G401.6 (cell line): ENCODE measurements around the gene DNLZ.

Experiments
- FAIRE-seq: peaks from 2 replicates; lab custom pipeline; 2012; peaks lifted over from hg19 to GRCh38; lab: Jason Lieb, UNC

DNLZ gene

DNA sequence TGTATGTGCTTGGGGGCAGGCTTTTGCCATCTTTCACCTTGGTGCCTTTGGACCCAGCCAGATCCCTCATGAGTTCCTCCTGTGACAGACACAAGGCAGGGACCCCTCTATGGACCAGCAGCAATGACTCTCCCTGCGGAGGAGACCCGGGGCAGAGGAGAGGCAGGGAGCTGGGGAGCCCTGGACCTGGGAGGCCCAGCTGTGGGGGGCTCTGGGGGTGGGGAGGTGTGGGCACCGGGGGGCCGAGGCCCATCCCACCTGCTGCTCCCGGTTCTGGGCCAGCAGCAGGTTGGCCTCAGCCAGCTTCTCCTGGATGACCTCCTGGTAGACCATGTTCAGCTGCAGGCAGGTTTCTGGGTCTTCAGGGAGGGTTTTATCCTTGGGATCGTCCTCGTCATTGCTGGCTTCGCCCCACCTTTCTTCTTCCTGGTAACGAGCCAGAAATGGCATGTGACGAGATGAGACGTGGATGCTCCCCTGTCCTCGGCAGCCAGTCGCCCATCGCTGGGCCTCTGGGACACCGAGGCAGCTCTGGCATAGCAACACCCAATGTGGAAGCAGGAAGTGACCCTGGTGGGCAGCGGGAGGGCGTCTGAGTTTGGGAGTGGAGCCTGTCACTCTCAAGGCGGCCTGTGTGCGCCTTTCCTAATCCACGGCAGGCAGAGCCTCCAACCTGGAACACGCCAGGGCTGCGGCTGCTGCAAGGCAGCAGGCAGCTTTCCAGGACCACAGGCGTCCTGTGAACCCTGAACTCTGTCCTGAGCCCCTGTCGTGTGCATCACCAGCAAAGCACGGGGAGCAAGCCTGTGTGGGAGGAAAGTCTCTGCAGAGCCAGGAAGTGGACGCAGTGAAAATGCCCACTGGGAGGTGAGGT is 32.0 kb upstream of the DNLZ start:
- no peak for FAIRE-seq

DNA sequence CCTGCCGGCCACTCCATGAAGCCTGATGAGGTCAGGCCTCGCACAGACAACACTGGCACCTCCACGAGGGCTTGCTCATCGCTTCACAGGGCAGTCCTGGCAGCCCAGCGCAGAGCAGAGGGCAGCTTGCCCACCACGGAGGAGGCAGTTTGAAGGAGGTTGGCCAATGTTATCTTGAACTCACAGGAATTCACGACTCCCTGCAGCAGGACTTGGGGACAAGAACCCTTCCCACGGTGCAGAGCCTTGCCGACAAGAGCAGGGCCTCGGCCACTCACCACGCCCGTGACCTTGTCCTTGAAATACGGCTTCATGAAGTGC is 31.4 kb upstream of the DNLZ start:
- no peak for FAIRE-seq

GRCh38 chr9:136394312-136395019 is 30.9 kb upstream of the DNLZ start:
- no peak for FAIRE-seq

- no peak for FAIRE-seq
Measured at GRCh38 chr9:136393531-136393930, 30.0 kb upstream of the DNLZ start.

- no peak for FAIRE-seq
Measured at GRCh38 chr9:136392538-136393449, 29.2 kb upstream of the DNLZ start.

DNA sequence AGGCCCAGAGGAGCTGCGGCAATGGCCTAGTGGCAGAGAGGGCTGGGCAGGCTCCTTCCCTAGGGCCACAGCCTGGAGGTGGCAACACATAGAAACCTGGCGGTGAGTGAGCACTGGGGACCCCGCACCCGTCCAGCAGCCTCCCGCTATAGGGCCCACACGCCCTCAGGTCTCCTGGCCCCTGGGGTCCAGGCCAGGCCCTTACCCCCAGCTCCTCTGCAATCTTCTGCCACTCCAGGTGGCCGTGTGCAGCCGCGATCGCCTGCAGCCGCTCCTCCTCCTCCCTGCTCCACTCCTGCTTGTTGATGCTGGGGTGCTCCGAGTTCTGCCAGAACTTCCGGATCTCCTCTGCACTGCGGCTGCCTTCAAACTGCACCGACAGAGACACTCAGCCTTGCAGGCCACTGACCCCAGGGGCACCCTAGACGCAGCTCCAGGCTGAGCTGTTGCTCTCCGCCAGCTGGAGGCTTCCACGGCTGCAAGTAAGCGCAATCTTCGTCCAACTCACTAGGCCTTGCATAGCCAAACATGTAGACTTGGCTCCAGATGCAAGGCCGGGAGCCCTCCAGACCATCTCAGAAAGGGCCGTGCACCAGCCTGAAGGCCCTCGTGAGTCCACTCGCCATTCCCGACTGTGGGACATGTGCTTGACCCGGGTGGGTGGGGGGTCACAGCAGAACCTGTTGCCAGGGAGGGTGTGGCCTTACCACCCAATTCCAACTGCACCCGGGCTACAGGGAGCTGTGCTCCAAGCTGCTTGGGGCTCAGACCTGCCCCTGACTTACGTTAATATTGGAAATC is 28.4 kb upstream of the DNLZ start:
- FAIRE-seq = no peak

GRCh38 chr9:136389396-136389795 is 25.9 kb upstream of the DNLZ start:
- FAIRE-seq = no peak

DNA sequence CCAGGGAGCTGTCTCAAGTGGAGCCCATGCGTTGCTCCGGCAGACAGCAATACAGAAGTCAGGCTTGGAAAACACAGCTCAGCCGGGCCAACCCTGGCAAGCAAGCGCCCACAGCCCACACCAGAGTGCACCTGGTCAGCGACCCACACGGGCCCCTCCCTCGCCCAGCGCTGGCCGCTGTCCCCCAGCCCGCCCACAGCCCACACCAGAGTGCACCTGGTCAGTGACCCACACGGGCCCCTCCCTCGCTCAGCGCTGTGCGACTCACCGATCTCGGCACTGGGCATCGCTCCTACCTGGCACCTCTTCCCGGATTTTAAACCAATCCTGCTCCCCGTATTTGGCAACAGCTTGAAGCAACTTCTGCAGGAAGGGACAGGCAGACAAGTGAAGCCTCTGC is 23.7 kb upstream of the DNLZ start:
- FAIRE-seq = no peak

- FAIRE-seq = no peak
Measured at GRCh38 chr9:136386018-136386417, 22.5 kb upstream of the DNLZ start.

- no peak for FAIRE-seq
Measured at GRCh38 chr9:136385015-136385414, 21.5 kb upstream of the DNLZ start.

DNA sequence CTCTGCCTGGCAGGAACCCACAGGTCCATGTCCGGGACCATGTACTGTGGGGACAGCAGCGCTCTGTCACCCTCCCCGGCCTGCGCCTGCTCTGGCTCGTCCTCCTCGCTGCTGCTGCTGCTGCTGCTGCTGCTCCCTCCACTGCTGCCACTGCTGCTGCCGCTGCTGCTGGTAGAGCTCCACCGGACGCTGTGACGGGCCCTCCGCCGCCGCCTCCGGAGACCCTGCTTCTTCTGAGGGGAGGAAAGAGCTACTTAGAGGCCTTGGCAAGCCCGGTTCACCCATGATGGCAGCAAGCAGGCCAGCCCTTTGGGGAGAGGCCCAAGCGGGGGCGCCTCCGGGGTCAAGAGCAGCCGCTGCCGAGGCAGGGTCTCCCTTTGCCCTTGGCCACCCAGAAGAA is 19.9 kb upstream of the DNLZ start:
- no peak for FAIRE-seq

- no peak for FAIRE-seq
Measured at GRCh38 chr9:136381966-136382513, 18.5 kb upstream of the DNLZ start.

DNA sequence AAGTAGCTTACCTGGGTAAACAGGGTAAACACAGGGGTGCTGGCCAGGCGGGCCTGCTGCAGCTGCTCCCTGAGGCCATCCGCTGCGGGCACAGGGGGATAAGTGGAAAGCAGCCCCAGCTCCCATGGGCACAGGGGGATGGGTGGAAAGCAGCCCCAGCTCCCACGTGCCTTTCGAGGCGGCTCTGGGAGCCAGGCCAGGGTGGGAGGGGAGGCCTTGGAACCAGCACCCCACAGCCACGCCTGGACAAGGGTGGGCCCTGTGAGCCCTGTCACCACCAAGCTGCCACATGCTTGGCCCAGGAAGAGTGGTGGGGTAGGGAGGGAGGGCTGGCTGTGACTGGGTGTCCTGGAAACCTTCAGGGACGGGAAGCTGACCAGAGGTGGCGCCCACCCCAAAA is 17.8 kb upstream of the DNLZ start:
- no peak for FAIRE-seq

DNA sequence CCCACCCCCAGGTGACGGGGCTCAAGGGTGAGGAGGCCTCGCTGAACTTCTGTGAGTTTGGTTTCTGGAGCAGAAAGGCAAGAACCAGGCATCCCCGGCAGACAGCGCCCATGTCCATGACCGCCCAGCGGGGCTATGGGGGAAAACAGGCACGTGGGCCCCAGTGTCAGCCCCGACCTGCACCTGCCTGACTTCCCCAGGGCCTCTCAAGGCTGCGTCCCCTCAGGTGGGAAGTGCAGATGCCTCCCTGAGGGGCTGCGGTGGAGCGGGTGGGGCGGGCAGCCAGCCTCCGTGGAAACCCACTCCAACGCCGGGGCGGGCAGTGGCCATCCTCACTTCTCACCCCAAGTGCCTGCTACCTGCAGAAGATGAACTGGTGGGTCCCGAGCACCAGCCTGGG is 16.8 kb upstream of the DNLZ start:
- FAIRE-seq = no peak

DNA sequence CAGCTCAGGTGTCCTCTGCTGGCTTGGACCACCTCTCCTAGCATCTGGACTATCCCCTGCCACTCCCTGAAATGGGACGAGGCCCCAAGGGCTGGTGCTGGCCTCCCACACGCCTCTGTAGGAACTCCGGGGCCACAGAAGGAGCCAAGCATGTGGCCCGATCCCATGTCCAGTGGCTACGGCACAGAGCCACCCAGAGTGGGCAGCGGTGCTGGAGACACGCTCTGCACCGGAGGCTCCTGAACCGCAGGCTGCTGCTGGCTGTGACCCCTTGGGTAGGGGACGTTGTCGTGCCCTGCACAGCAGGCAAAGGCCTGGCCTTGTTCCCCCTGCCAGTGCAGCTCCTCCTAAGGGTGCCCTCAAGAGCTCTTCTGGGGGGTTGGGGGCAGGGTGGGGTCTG is 16.3 kb upstream of the DNLZ start:
- FAIRE-seq = no peak

DNA sequence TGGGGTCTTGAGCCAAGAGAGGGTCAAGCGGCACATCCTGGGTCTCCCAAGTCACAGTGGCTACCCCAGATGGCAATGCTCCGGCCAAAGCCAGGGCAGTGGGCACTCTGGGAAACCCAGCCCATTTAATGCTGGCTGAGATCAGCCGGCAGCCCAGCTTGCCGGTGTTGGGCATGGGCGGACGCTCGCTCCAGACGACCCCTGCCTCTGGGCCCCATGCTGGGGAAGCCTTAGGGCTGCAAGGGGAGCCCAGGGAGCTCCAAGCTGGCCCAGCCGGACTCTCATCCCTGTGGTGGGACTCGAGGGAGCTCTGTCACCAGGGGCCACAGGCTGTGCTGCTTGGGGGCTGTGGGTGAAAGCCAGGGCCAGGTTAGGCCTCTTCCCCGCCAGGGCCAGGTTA is 15.9 kb upstream of the DNLZ start:
- no peak for FAIRE-seq

DNA sequence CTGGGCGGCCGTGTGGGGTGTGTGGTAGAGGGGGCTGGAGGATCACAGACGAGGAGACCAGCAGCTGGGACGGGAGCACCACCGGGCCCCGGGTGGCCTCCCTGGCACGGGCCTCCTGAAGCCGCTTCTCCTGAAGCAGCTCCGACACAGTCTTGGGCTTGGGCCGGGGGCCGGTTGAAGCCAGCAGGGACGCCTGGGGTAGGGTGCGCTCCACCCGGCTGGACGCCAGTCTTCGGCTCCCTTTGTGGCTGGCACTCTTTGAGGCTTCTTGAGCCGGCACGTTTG is 15.4 kb upstream of the DNLZ start:
- no peak for FAIRE-seq

GRCh38 chr9:136378170-136379002 is 14.8 kb upstream of the DNLZ start:
- FAIRE-seq = no peak

GRCh38 chr9:136377341-136378169 is 14.0 kb upstream of the DNLZ start:
- FAIRE-seq = no peak

- no peak for FAIRE-seq
Measured at GRCh38 chr9:136376457-136376856, 12.9 kb upstream of the DNLZ start.
